HG03175 (cell line): ENCODE measurements around the gene ARID3A.

Experiments used
- ATAC-seq: cut with Tn5 transposase; IDR thresholded peaks from one replicate; pipeline ENCODE4 v1.9.1; 2021; ENCODE audit warnings: mild to moderate bottlenecking, moderate library complexity; ENCODE audit not compliant: unreplicated experiment

The ARID3A gene

GRCh38 chr19:928471-929202, 2.8 kb downstream of the ARID3A start:
- no peak for ATAC-seq

- ATAC-seq, result no peak
Observed at GRCh38 chr19:929203-929890, 3.5 kb downstream of the ARID3A start.

GRCh38 chr19:929891-930258, 4.0 kb downstream of the ARID3A start:
- ATAC-seq, result no peak

- no peak for ATAC-seq
Observed at GRCh38 chr19:931860-932647, 6.2 kb downstream of the ARID3A start.

- ATAC-seq, result no peak
Observed at GRCh38 chr19:932648-933552, 7.1 kb downstream of the ARID3A start.

GRCh38 chr19:933553-933882, 7.7 kb downstream of the ARID3A start:
- ATAC-seq, result no peak

GRCh38 chr19:934197-934840, 8.5 kb downstream of the ARID3A start:
- no peak for ATAC-seq

GRCh38 chr19:934865-935479, 9.1 kb downstream of the ARID3A start:
- no peak for ATAC-seq

- no peak for ATAC-seq
Observed at GRCh38 chr19:936175-936546, 10.3 kb downstream of the ARID3A start.

- ATAC-seq, result no peak
Observed at GRCh38 chr19:937259-937694, 11.4 kb downstream of the ARID3A start.

GRCh38 chr19:938233-938923, 12.5 kb downstream of the ARID3A start:
- no peak for ATAC-seq

- ATAC-seq, result no peak
Observed at GRCh38 chr19:939439-939838, 13.6 kb downstream of the ARID3A start.

- ATAC-seq, result no peak
Observed at GRCh38 chr19:939922-940321, 14.1 kb downstream of the ARID3A start.

GRCh38 chr19:940591-941291, 14.9 kb downstream of the ARID3A start:
- ATAC-seq, result peak; percentile 64

GRCh38 chr19:941292-942132, 15.7 kb downstream of the ARID3A start:
- no peak for ATAC-seq

- ATAC-seq, result no peak
Observed at GRCh38 chr19:942133-942645, 16.4 kb downstream of the ARID3A start.

GRCh38 chr19:943551-944170, 17.8 kb downstream of the ARID3A start:
- ATAC-seq, result no peak
